Heart right ventricle (tissue), 16 donors: ENCODE results near the gene DNAH3. TPM values are rescaled to one million over a fixed set of nuclear protein-coding genes. Genes with fewer than 3 reads are reported as not detected.
"Not testable (repeated sequence)": the region's sequence is repeated elsewhere in the genome, so short reads cannot be mapped to it uniquely, and the experiment has no call there.

Source experiments
- ATAC-seq, 8 donors: fragments of 200-7000 bp; cut with Tn5 transposase; one replicate each; pipeline ENCODE4 v1.9.1; 2020; ENCODE audit warnings: mild to moderate bottlenecking in 8 of 8, moderate library complexity in 8 of 8, moderate number of reproducible peaks in 1 of 8
- DNase-seq, 2 donors: peaks; one replicate each; pipeline ENCODE4 v3.0.0-alpha.2; 2020
- H3K27ac ChIP-seq, 10 donors: fragments of 200-600 bp; sonication (generic) in 2 of 10; one replicate each; pipeline versions ENCODE4 v1.5.0 to v1.8.0; 2020 to 2022; ENCODE audit warnings: mild to moderate bottlenecking in 3 of 10
- H3K27me3 ChIP-seq, 7 donors: fragments of 200-600 bp; one replicate each; pipeline ENCODE4 v1.8.0; 2021 to 2022; ENCODE audit warnings: mild to moderate bottlenecking in 2 of 7
- H3K36me3 ChIP-seq, 9 donors: fragments of 200-600 bp; sonication (generic) in 1 of 9; one replicate each; pipeline versions ENCODE4 v1.5.0 to v1.8.0; 2020 to 2022; ENCODE audit warnings: mild to moderate bottlenecking in 2 of 9
- H3K4me1 ChIP-seq, 9 donors: fragments of 200-600 bp; sonication (generic) in 1 of 9; one replicate each; pipeline versions ENCODE4 v1.5.0 to v1.8.0; 2020 to 2022; ENCODE audit warnings: mild to moderate bottlenecking in 4 of 9
- H3K4me3 ChIP-seq, 10 donors: fragments of 200-600 bp; sonication (generic) in 2 of 10; one replicate each; pipeline versions ENCODE4 v1.5.0 to v1.8.0; 2020 to 2022; ENCODE audit warnings: mild to moderate bottlenecking in 7 of 10, moderate library complexity in 2 of 10
- H3K9me3 ChIP-seq, 11 donors: fragments of 200-600 bp in 10 of 11; sonication (generic) in 2 of 11; one replicate each; pipeline versions ENCODE4 v1.5.0 to v1.8.0; 2013 to 2022; ENCODE audit warnings: mild to moderate bottlenecking in 2 of 11, control low read depth in 1 of 11, moderate library complexity in 1 of 11
- WGBS, 2 donors: extraction: QIAGEN DNeasy Blood & Tissue Kit; methylation state at CpG; one replicate each; pipeline ENCODE4 v1.1.7; 2013; ENCODE audit warnings: inconsistent platforms in 1 of 2; 5-methylcytosine and 5-hydroxymethylcytosine counted together
- intact Hi-C, 10 donors: fragments of 100-400 bp; cut with DNase I; formaldehyde crosslinking; loops; one replicate each; pipeline versions ENCODE4 v1.11.1 to v1.14.2; 2022
- polyA plus RNA-seq, 2 donors: library from polyadenylated mRNA; stranded (reverse); fragments of 200-250 nt; gene quantifications; one replicate each; pipeline ENCODE4 v1.2.3, GENCODE V29; 2013
- total RNA-seq, 10 donors: library from RNA; stranded (reverse); fragmentation: NEBNext Ultra II Directional in 3 of 10; extraction: Animal tissue kit (Norgen Biotek cat#: 25700) in 3 of 10; gene quantifications; one replicate each; pipeline versions ENCODE4 v1.2.1 to v1.2.4, GENCODE V29; 2021 to 2023
- TF ChIP-seq, protein P1 (sequence below), 9 donors: fragments of 200-600 bp; sonication (generic) in 2 of 9; IDR thresholded peaks; one replicate each; pipeline versions ENCODE4 v1.5.0 to v1.8.0; 2021 to 2022; ENCODE audit warnings: antibody characterized with exemption in 9 of 9, mild to moderate bottlenecking in 5 of 9, moderate library complexity in 1 of 9
- donor health status: Arrhythmogenic right ventricular cardiomyopathy.
- donor health status: ischemic (EF 13 %, LVEDD 7.1; RV severe dilation, severe dysfunction).
- donor health status: healthy with polysubstance abuse.
- donor health status: DM: no; HTN: yes; CAD: no.
- donor health status: DM: no; HTN: no; CAD: no.
- donor health status: ischemic (EF 25% LVEDD 6.9; RV normal size, moderate dysfunction).
- donor health status: ischemic (EF 25% LVEDD 5.7; RV mildly dilated, moderate dysfunction).
- donor health status: healthy.
- donor health status: DM: yes; HTN: yes; CAD: no.
- donor health status: Ischemic cardiomyopathy.
- donor health status: ischemic (EF 35%, LVEDD 5.7; RV mildly dilated, moderate dysfunction).
- donor health status: nonischemic (EF 11% LVEDD 7.7; RV severe dilation, severe dysfunction).
- donor health status: DM: yes; HTN: yes; CAD: no.
- donor health status: PGD.
- donor health status: ischemic (EF 29% LVEDD 5.4; RV normal size, mild dysfunction).
- donor health status: nonischemic (EF 23%, LVEDD 6.1; RV moderate dilation, normal function).

DNAH3 gene
- total and polyA plus RNA-seq, 12 donors, result 0.39 to 3.7 (median 1.0) TPM; not detected in 1

DNA sequence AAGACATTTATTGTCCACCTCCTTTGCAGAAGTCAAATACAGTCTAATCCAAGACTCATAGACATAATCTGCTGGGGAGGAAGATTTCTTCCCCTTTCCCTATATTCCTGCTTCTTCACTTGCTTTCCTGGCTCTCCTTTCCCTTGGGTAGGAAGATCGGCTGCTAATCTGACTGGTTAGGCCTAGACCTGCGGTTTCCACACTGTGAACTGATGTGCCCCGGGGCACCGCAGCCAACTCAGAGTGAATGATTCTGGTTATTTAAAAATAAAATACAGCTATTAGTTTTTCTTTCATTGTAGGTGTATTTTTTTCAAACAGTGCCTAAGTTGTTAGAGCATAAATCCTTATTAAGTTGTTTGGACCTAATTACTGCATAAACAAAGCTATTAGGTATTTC lies 78.9 kb downstream of the DNAH3 start:
- Histone ChIP-seq H3K27ac (no peak overlapping the region), H3K4me3 (no peak overlapping the region), H3K4me1 (peaks cover 0 to 14% (median 0%) of the 10 kb centered on the region in 9 donors), H3K9me3 (no peaks in the 10 kb centered on the region), H3K27me3 (no peaks in the 10 kb centered on the region), H3K36me3 (no peaks in the 10 kb centered on the region)
- intact Hi-C loops, result loop anchor here in 3 of 10 donors (10.0 kb wide), 2 partner anchors 137 to 157 kb away; no protein-coding TSS in a partner anchor
- TF ChIP-seq, protein P1, sequence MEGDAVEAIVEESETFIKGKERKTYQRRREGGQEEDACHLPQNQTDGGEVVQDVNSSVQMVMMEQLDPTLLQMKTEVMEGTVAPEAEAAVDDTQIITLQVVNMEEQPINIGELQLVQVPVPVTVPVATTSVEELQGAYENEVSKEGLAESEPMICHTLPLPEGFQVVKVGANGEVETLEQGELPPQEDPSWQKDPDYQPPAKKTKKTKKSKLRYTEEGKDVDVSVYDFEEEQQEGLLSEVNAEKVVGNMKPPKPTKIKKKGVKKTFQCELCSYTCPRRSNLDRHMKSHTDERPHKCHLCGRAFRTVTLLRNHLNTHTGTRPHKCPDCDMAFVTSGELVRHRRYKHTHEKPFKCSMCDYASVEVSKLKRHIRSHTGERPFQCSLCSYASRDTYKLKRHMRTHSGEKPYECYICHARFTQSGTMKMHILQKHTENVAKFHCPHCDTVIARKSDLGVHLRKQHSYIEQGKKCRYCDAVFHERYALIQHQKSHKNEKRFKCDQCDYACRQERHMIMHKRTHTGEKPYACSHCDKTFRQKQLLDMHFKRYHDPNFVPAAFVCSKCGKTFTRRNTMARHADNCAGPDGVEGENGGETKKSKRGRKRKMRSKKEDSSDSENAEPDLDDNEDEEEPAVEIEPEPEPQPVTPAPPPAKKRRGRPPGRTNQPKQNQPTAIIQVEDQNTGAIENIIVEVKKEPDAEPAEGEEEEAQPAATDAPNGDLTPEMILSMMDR (IDR thresholded peaks at IDR 0.05), result no peak
- no peak for DNase-seq
- no peak for ATAC-seq
- 95 to 96% methylated on average over 4 of the region's 4 CpGs for WGBS, 2 donors

- no peak overlapping the region for H3K4me3 ChIP-seq
- H3K27me3 ChIP-seq, result no peaks in the 10 kb centered on the region
- no peak for ATAC-seq
- H3K9me3 ChIP-seq, result no peaks in the 10 kb centered on the region
- intact Hi-C loops, result loop anchor here in 3 of 10 donors (10.0 kb wide), 2 partner anchors 136 to 156 kb away; no protein-coding TSS in a partner anchor
- 82 to 86% methylated on average over 4 of the region's 4 CpGs for WGBS, 2 donors
- H3K27ac ChIP-seq, result no peak overlapping the region
- H3K4me1 ChIP-seq, result peaks cover 0 to 14% (median 0%) of the 10 kb centered on the region in 9 donors
- TF ChIP-seq, protein P1 (IDR thresholded peaks at IDR 0.05), result no peak
- no peaks in the 10 kb centered on the region for H3K36me3 ChIP-seq
- DNase-seq, result no peak
Measured at GRCh38 chr16:21070564-21070963, 80.1 kb downstream of the DNAH3 start.

DNA sequence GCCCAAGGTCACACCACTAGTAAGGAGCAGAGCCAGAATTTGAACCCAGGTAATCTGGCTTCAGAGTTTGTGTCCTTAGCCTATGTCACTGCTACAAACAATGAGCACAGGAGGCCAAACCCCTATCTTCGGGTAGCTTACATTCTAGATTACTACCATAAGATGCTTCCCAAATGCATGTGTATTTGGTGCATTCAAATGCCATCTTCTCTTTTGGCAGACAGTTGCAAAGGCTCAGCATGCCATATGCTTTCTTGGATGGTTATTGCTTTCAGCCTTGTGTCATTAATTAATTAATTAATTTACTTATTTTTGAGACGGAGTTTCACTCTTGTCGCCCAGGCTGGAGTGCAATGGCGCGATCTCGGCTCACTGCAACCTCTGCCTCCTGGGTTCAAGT lies 80.7 kb downstream of the DNAH3 start:
- H3K27me3 ChIP-seq, result no peaks in the 10 kb centered on the region
- ATAC-seq, result no peak
- H3K27ac ChIP-seq, result no peak overlapping the region
- H3K4me1 ChIP-seq, result peaks cover 0 to 14% (median 0%) of the 10 kb centered on the region in 9 donors
- TF ChIP-seq, protein P1 (IDR thresholded peaks at IDR 0.05), result no peak
- intact Hi-C loops, result loop anchor here in 3 of 10 donors (10.0 kb wide), 2 partner anchors 135 to 155 kb away; no protein-coding TSS in a partner anchor
- DNase-seq, result no peak
- 94 to 95% methylated on average over 6 of the region's 6 CpGs for WGBS, 2 donors
- H3K4me3 ChIP-seq, result no peak overlapping the region
- H3K9me3 ChIP-seq, result no peaks in the 10 kb centered on the region
- H3K36me3 ChIP-seq, result no peaks in the 10 kb centered on the region

GRCh38 chr16:21064203-21064602 lies 86.4 kb downstream of the DNAH3 start:
- no peaks in the 10 kb centered on the region for H3K27me3 ChIP-seq
- ATAC-seq (no peak), DNase-seq (no peak)
- WGBS, 2 donors, result 85 to 98% methylated on average over 1 of the region's 1 CpG
- no peaks in the 10 kb centered on the region for H3K4me1 ChIP-seq
- H3K9me3 ChIP-seq, result peaks cover 0 to 4% (median 0%) of the 10 kb centered on the region in 11 donors
- intact Hi-C loops, result no loop called here
- TF ChIP-seq, protein P1 (IDR thresholded peaks at IDR 0.05), result no peak
- H3K27ac ChIP-seq, result no peak overlapping the region
- no peak overlapping the region for H3K4me3 ChIP-seq
- no peaks in the 10 kb centered on the region for H3K36me3 ChIP-seq

DNA sequence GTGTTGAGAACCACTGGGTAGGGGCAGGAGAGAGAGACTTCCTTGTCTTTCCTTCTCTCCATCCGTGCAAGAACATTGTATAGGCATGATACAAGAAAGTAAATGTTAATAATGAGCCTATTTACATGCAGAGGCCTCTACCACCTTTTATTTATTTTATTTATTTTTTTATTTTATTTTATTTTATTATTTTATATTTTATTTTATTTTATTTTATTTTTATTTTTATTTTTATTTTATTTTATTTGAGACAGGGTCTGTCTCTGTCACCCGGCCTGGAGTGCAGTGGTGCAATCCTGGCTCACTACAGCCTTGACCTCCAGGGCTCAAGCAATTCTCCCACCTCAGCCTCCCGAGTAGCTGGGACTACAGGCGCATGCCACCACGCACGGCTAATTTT lies 87.3 kb downstream of the DNAH3 start:
- intact Hi-C loops, DNase-seq, H3K36me3 ChIP-seq, H3K27me3 ChIP-seq, ATAC-seq, H3K27ac ChIP-seq, H3K9me3 ChIP-seq, H3K4me1 ChIP-seq, H3K4me3 ChIP-seq: not testable (repeated sequence)
- 94% methylated on average over 6 of the region's 6 CpGs for WGBS, 2 donors
